Prostate gland (tissue), 2 donors: ENCODE measurements around the gene PHEX.

Experiments
- CTCF ChIP-seq, 4 experiments: fragments of 200-600 bp in 2 of 4; fragments of 450-650 bp in 2 of 4; sonication (generic) in 2 of 4; IDR thresholded peaks; 1 replicate in 3 of 4; 2 replicates in 1 of 4; pipeline ENCODE4 v1.5.1; 2016 to 2019; ENCODE audit warnings: antibody characterized with exemption in 4 of 4, mild to moderate bottlenecking in 2 of 4, moderate library complexity in 2 of 4
- POLR2A ChIP-seq: fragments of 450-650 bp; IDR thresholded peaks from one replicate; pipeline ENCODE4 v1.6.1; 2016; ENCODE audit warnings: antibody characterized with exemption, mild to moderate bottlenecking
- POLR2AphosphoS5 ChIP-seq: sonication (generic); formaldehyde crosslinking; IDR thresholded peaks from one replicate; pipeline ENCODE4 v1.6.1; 2017; ENCODE audit warnings: antibody characterized with exemption

GRCh38 chrX:22041907-22042530, 9.9 kb downstream of the PHEX start:
- TF ChIP-seq POLR2AphosphoS5, result no peak
- no peak for TF ChIP-seq CTCF (IDR thresholded peaks at IDR 0.05)
- TF ChIP-seq POLR2A, result no peak
